Measurements from ENCODE around the gene MSRB1. TPM values are rescaled to one million over a fixed set of nuclear protein-coding genes. Genes with fewer than 3 reads are reported as not detected.

MSRB1 gene
- total RNA-seq, 1 donor from 2014 or later = 35.0 TPM

DNA sequence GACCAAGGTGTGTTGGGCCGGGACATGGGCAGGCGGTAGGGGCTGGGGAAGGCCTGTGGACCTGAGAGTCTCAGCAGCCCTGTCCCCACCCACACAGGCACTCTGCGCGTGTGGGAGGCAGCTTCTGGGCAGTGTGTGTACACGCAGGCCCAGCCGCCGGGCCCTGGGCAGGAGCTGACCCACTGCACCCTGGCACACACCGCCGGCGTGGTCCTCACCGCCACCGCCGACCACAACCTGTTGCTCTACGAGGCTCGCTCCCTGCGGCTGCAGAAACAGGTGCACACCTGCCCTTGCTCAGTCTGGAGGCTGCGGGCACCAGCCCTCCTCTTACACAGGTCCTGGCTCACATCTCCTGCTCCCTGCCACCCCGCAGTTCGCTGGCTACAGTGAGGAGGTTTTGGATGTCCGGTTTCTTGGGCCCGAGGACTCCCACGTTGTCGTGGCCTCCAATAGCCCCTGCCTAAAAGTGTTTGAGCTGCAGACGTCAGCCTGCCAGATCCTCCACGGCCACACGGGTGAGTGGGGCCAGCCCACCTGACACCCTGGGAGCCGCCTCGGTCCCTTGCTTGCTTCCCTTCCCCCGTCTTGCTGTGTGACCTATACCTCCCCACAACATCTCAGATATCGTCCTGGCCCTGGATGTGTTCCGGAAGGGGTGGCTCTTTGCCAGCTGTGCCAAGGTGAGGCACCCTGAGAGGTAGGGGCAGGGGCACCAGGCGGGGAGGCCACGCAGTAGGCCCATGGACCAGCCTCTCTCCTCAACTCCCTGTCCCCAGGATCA, 32.6 kb upstream of the MSRB1 start:
- H3K27me3 Mint-ChIP-seq (ENCODE audit: low read depth) = peaks cover 3% of the 10 kb centered on the region
- H3K36me3 Mint-ChIP-seq (ENCODE audit: low read depth) = peaks cover 26% of the 10 kb centered on the region
- no peak for DNase-seq (ENCODE audit: low spot score)
- no peak overlapping the region for H3K4me3 Mint-ChIP-seq (ENCODE audit: low read depth)
- no peak overlapping the region for H3K27ac Mint-ChIP-seq
- intact Hi-C loops (cut with micrococcal nuclease) = no loop called here
- H3K4me1 Mint-ChIP-seq (ENCODE audit: low read depth) = peaks cover 14% of the 10 kb centered on the region
- no peaks in the 10 kb centered on the region for H3K9me3 Mint-ChIP-seq

DNA sequence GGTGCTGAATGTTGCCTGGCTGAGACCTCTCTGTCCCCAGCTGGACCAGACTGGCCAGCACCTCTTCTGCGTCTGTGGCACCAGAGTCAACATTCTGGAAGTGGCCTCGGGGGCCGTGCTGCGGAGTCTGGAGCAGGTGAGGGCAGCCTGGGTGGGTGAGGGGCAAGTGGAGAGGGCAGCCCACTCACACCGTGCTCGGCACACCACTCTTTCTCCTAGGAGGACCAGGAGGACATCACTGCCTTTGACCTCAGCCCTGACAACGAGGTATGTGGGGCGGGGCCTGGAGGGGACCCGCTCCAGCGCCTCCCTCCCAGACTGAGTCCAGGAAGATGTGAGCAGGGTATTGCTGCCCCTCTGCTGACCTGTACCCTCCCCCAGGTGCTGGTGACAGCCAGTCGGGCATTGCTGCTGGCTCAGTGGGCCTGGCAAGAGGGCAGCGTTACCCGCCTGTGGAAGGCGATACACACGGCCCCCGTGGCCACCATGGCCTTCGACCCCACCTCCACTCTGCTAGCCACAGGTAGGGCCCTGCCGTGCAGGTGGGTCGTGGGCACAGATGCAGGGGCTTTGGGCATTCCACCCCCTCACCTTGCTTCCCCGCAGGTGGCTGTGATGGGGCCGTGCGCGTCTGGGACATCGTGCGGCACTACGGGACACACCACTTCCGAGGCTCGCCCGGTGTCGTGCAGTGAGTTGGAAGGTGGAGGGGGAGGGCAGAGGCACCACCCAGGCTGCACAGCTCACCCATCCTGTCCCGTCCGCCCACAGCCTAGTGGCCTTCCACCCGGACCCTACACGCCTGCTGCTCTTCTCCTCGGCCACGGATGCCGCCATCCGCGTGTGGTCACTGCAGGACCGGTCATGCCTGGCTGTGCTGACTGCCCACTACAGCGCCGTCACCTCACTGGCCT, 31.4 kb upstream of the MSRB1 start:
- H3K36me3 Mint-ChIP-seq (ENCODE audit: low read depth) = peaks cover 24% of the 10 kb centered on the region
- DNase-seq (ENCODE audit: low spot score) = no peak
- peaks cover 16% of the 10 kb centered on the region for H3K4me1 Mint-ChIP-seq (ENCODE audit: low read depth)
- no peak overlapping the region for H3K27ac Mint-ChIP-seq
- intact Hi-C loops (cut with micrococcal nuclease) = no loop called here
- no peaks in the 10 kb centered on the region for H3K9me3 Mint-ChIP-seq
- no peaks in the 10 kb centered on the region for H3K27me3 Mint-ChIP-seq (ENCODE audit: low read depth)
- peak overlapping the region; percentile 51 for H3K4me3 Mint-ChIP-seq (ENCODE audit: low read depth)

DNA sequence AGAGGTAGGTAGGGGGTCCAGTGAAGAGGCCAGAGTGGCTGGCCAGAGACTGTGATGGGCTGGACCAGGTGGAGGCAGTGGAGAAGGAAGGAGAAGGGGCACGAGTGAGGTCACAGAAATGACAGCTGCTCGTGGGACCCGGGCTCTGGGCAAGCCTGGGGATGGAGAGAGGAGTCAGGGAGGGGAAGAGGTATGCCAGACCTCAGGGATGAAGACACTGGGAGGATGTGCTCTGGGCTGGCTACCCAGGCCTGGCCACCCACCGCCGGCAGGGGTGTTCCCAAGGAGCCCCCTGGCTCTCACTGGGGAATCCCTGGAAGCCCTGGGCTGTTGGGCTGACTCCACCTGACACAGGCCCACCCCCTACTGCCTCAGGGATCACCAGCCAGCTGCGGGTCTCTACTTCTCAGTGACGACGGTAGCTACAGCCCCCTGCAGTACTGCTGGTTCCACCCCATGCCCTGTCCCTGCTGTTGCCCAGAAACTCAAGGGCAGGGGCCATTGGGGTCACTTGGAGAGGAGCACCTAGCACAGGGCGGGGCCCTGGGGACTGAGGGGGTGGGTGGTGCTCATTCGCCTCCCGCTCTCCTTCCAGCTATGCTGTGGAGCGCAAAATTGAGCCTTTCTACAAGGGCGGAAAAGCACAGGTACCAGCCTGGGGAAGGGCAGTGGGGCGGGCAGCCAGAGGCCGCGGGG, 30.6 kb upstream of the MSRB1 start:
- H3K9me3 Mint-ChIP-seq = no peaks in the 10 kb centered on the region
- no peak overlapping the region for H3K27ac Mint-ChIP-seq
- intact Hi-C loops (cut with micrococcal nuclease) = no loop called here
- peaks cover 22% of the 10 kb centered on the region for H3K36me3 Mint-ChIP-seq (ENCODE audit: low read depth)
- H3K27me3 Mint-ChIP-seq (ENCODE audit: low read depth) = no peaks in the 10 kb centered on the region
- H3K4me3 Mint-ChIP-seq (ENCODE audit: low read depth) = peak overlapping the region; percentile 21
- peaks cover 16% of the 10 kb centered on the region for H3K4me1 Mint-ChIP-seq (ENCODE audit: low read depth)
- DNase-seq (ENCODE audit: low spot score) = no peak

DNA sequence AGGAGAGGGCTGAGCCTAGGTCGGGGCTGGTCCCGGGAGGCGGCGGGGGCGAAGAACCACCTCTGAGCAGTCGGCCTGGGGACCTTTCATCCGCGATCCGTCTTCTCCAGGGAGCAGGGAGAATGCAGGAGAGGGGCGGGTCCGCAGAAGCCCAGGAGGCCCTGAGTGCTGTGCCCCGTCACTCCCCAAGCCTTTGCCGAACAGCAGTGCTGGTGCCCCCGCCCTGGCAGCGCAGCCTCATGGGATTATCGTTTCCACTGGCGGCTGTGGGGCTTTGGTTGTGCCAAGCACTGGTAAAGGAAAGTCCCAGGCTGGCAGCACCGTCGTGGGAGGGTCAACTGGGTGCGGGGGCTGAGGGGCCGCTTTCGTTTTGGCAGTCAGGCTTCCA, 29.5 kb upstream of the MSRB1 start:
- H3K4me3 Mint-ChIP-seq (ENCODE audit: low read depth) = peak overlapping the region; percentile 91
- DNase-seq (ENCODE audit: low spot score) = no peak
- peak overlapping the region; percentile 95 for H3K27ac Mint-ChIP-seq
- no peaks in the 10 kb centered on the region for H3K27me3 Mint-ChIP-seq (ENCODE audit: low read depth)
- no peaks in the 10 kb centered on the region for H3K9me3 Mint-ChIP-seq
- intact Hi-C loops (cut with micrococcal nuclease) = loop anchor here (1.0 kb wide), 1 partner anchor 10 kb away; no protein-coding TSS in a partner anchor
- peaks cover 16% of the 10 kb centered on the region for H3K36me3 Mint-ChIP-seq (ENCODE audit: low read depth)
- H3K4me1 Mint-ChIP-seq (ENCODE audit: low read depth) = peaks cover 16% of the 10 kb centered on the region

DNA sequence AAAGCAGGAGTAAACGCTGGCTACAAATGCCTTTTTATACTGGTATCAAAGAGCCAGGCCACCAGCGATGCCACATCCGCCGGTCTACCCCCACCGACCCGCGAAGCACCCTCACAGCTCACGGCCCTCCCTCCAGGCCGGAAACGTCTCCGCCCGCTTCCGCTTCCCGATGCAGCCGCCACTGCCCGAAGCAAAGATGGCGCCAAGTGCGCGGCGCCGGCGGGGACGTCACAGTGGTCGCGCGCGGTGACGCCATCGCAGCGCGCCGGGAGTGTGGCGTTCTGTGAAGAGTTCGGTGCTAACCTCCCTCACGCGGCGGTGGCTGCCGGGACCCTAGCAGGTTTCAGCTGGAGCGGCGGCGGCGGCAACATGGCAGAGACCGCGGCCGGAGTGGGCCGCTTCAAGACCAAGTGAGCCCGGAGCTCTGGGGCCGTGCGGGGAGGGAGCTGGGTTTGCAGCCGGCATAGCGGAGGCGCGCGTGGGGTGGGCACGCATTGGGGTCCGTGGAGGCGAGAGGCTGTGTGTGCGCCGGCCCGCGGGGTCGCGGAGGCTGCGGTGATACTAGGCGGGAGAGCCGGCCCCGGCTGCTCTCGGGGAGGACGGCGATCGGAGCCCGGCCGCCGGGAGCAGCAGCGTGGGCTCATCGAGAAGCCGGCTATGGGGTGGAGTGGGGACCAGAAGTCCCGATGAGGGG, 28.9 kb upstream of the MSRB1 start, which contains the start of gene TBL3:
TSS of gene TBL3 (plus strand) at position 258 of the 694 bp plus-strand sequence. CDS start at position 370, 112 bp downstream.
- intact Hi-C loops (cut with micrococcal nuclease) = loop anchor here (1.0 kb wide), 1 partner anchor 10 kb away; no protein-coding TSS in a partner anchor

DNA sequence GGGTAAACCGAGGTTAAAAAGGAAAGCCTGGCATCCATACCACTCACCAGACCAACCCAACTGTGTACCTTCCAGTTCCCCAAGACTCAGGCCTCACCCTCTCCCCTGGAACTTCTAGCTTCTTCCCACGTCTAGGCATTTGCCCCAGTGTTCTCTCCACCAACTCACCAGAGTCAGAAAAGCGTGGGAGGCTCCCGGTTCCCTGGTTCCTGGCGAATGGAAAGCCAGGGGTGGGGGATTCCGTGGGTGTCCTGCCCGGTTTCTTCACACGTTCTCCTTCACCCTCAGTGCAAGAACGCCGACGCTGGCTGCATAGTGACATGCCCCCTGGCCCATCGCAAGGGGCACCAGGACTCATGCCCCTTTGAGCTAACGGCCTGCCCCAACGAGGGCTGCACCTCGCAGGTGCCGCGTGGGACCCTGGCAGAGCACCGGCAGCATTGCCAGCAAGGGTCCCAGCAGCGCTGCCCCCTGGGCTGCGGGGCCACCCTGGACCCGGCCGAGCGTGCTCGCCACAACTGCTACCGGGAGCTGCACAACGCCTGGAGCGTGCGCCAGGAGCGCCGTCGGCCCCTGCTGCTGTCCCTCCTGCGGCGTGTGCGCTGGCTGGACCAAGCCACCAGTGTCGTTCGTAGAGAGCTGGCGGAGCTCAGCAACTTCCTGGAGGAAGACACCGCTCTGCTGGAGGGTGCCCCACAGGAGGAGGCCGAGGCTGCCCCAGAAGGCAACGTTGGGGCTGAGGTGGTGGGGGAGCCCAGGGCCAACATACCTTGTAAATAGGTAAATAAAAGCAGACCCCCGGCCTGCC, 25.4 kb upstream of the MSRB1 start:
- H3K4me1 Mint-ChIP-seq (ENCODE audit: low read depth) = peaks cover 25% of the 10 kb centered on the region
- H3K9me3 Mint-ChIP-seq = no peaks in the 10 kb centered on the region
- intact Hi-C loops (cut with micrococcal nuclease) = no loop called here
- H3K27ac Mint-ChIP-seq = no peak overlapping the region
- no peaks in the 10 kb centered on the region for H3K27me3 Mint-ChIP-seq (ENCODE audit: low read depth)
- DNase-seq (ENCODE audit: low spot score) = no peak
- H3K4me3 Mint-ChIP-seq (ENCODE audit: low read depth) = no peak overlapping the region
- H3K36me3 Mint-ChIP-seq (ENCODE audit: low read depth) = peaks cover 23% of the 10 kb centered on the region

More for the DNA sequence above, 28.9 kb upstream of the MSRB1 start, which contains the start of gene TBL3:
- Mint-ChIP-seq H3K27ac (peak within 1 kb of the TSS; percentile 95), H3K4me1 (ENCODE audit: low read depth) (peaks cover 16% of the 10 kb centered on the region), H3K4me3 (ENCODE audit: low read depth) (peak within 1 kb of the TSS; percentile 91), H3K27me3 (ENCODE audit: low read depth) (no peaks in the 10 kb centered on the region), H3K9me3 (no peaks in the 10 kb centered on the region), H3K36me3 (ENCODE audit: low read depth) (peaks cover 15% of the 10 kb centered on the region)
- peak; percentile 96 for DNase-seq (ENCODE audit: low spot score)

DNA sequence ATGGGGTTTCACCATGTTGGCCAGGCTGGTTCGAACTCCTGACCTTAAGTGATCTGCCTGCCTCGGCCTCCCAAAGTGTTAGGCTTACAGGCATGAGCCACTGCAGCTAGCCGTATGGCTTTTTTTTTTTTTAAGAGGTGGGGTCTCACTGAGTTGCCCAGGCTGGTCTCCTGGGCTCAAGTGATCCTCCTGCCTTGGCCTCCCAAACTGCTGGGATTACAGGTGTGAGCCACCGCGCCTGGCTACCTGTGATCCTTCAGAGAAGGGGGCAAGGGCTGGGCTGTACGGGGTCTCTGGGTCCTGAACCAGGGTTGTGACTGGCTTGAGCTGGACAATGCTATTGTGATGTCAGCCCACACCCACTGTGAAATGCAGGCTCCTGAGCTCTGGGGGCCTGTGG, 23.5 kb upstream of the MSRB1 start, which contains the start of gene RNF151:
TSS of gene RNF151 (plus strand) at position 397 of the 400 bp plus-strand sequence. CDS start 26 bp downstream, outside the sequence.
- intact Hi-C loops (cut with micrococcal nuclease) = no loop called here
- DNase-seq (ENCODE audit: low spot score) = no peak
- peaks cover 28% of the 10 kb centered on the region for H3K4me1 Mint-ChIP-seq (ENCODE audit: low read depth)
- peak within 1 kb of the TSS; percentile 94 for H3K27ac Mint-ChIP-seq
- peak within 1 kb of the TSS; percentile 98 for H3K4me3 Mint-ChIP-seq (ENCODE audit: low read depth)
- H3K9me3 Mint-ChIP-seq = no peaks in the 10 kb centered on the region
- no peaks in the 10 kb centered on the region for H3K27me3 Mint-ChIP-seq (ENCODE audit: low read depth)
- H3K36me3 Mint-ChIP-seq (ENCODE audit: low read depth) = peaks cover 39% of the 10 kb centered on the region

DNA sequence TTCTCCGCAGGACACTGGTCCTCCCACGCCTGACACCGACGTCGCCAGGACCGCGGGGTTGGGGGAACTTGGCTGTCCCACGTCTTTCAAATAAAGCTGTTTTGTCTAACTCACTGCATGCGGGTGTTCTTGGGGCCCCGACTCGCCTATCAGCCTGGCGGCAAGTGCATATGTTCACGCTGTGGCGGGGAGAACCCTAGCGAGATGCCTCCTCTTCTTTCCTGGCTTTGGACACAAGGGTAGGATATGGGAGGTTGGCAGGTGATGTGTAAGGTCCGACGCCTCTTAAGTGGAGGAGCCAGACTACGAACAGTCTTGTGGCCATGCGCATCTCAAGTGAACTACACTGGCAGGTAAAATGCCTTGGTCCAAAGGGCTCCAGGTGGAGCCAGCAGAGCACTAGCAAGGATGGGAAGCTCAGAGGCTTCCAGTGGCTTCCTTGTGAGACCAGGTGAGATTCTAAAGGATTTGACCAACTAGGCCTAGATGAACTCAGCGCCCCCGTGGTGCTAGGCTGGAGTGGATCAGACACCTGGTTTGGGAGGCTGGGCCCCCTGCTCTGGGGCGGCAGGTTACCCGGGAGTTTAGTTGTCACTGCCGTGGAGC, 22.5 kb upstream of the MSRB1 start:
- intact Hi-C loops (cut with micrococcal nuclease) = loop anchor here (2.0 kb wide), 2 partner anchors 25 to 183 kb away; partner anchors contain the start of genes NUBP2 and SPSB3
- Mint-ChIP-seq H3K36me3 (ENCODE audit: low read depth) (peaks cover 48% of the 10 kb centered on the region), H3K4me1 (ENCODE audit: low read depth) (peaks cover 30% of the 10 kb centered on the region), H3K27ac (peak overlapping the region; percentile 94), H3K27me3 (ENCODE audit: low read depth) (no peaks in the 10 kb centered on the region), H3K4me3 (ENCODE audit: low read depth) (peak overlapping the region; percentile 98), H3K9me3 (no peaks in the 10 kb centered on the region)
- DNase-seq (ENCODE audit: low spot score) = no peak

DNA sequence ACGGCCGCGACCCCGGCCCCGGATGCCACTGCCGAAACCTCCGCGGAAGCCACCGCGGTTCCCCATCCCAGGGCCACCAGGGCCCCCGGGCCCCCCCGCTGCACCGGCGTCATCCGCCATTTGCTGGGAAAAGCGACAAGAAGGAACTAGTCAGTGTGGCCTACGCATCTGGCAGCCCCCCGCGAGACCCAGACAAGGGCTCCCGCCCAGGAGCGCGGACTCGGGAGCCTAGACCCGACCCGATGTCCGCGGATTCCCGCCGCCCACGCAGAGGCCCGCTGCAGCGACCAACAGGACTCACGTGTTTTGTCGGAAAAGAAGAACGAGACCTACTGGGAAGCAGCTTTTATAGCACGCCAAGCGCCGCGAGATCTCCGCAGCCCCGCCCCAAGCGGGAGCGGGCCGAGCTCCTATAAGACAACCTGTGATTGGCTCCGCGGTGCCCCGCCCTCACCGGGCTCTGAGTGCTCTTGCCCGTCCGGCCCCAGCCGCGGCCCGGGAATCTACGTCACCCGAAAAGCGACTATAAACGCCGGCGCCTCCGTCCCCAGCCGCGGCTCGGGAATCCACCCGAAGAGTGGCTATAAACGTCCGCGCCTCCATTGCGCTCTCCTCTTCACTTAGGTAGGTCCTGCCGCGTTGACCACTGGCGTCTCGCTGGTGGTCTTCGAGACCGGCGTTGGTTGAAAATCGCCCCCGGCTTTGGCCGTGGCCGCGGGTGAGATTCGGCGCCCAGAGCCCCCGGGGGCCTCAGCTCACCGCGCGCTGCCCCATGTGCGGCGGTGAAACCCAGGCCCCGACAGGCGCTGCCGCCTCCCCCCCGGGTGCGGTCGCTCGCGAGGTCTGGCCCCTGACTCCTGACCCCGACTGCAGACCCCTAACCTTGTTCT, 21.8 kb upstream of the MSRB1 start, which contains the start of gene RPS2:
TSS of gene RPS2 (minus strand) at position 321 of the 890 bp plus-strand sequence. CDS start at position 120, 201 bp downstream.
- no peaks in the 10 kb centered on the region for H3K9me3 Mint-ChIP-seq
- peak within 1 kb of the TSS; percentile 94 for H3K27ac Mint-ChIP-seq
- peak; percentile 99 for DNase-seq (ENCODE audit: low spot score)
- H3K36me3 Mint-ChIP-seq (ENCODE audit: low read depth) = peaks cover 55% of the 10 kb centered on the region
- no peaks in the 10 kb centered on the region for H3K27me3 Mint-ChIP-seq (ENCODE audit: low read depth)
- H3K4me3 Mint-ChIP-seq (ENCODE audit: low read depth) = peak within 1 kb of the TSS; percentile 98
- intact Hi-C loops (cut with micrococcal nuclease) = loop anchor here (2.0 kb wide), 2 partner anchors 26 to 182 kb away; partner anchors contain the start of genes NUBP2 and SPSB3
- H3K4me1 Mint-ChIP-seq (ENCODE audit: low read depth) = peaks cover 30% of the 10 kb centered on the region

DNA sequence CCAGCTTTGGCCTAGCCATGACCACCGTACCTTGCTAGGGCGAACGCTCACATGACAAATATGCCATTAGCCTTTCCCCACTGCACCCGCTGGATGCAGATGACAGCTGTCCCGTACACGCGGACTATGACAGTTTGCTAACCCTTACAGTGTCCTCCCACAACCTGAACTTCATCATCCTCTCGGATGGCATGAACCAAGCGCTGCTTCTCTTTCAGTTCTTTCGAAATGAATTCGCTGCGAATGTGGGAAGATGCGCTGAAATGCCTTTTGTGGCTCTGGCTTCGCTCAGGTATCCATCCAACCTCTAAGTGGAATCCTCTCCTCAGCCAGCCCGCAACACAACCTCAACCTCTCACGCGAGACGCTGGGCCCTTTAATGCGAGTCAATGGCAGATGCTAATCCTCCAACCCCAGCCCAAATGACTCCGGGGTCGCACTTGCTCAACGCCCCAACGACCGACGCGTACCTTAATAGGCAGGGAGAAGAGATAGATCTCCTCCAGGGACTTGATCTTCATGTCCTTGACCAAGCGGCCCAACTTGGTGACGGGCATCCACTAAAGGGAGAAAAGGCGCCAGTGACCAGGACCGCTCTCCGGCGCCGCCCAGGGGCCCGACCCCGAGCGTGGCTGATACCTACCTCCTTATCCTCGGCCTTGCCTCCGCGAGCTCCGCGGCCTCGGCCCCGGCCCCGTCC, 21.0 kb upstream of the MSRB1 start:
- Mint-ChIP-seq H3K9me3 (no peaks in the 10 kb centered on the region), H3K4me1 (ENCODE audit: low read depth) (peaks cover 32% of the 10 kb centered on the region), H3K27ac (peak overlapping the region; percentile 84), H3K36me3 (ENCODE audit: low read depth) (peaks cover 56% of the 10 kb centered on the region), H3K27me3 (ENCODE audit: low read depth) (no peaks in the 10 kb centered on the region), H3K4me3 (ENCODE audit: low read depth) (peak overlapping the region; percentile 98)
- DNase-seq (ENCODE audit: low spot score) = no peak
- intact Hi-C loops (cut with micrococcal nuclease) = loop anchor here (2.0 kb wide), 2 partner anchors 27 to 181 kb away; partner anchors contain the start of genes NUBP2 and SPSB3
